Gastroesophageal sphincter (tissue), 3 donors: ENCODE data around the gene IZUMO1R.
"Not testable (repeated sequence)": the region's sequence is repeated elsewhere in the genome, so short reads cannot be mapped to it uniquely, and the experiment has no call there.

ENCODE experiments used
- CTCF ChIP-seq, 4 experiments: fragments of 200-600 bp in 2 of 4; fragments of 450-650 bp in 2 of 4; sonication (generic) in 1 of 4; IDR thresholded peaks; one replicate each; pipeline ENCODE4 v1.5.1; 2017 to 2019; ENCODE audit warnings: antibody characterized with exemption in 4 of 4, mild to moderate bottlenecking in 2 of 4, moderate library complexity in 2 of 4
- EP300 ChIP-seq: sonication (generic); formaldehyde crosslinking; IDR thresholded peaks from one replicate; pipeline ENCODE4 v1.6.1; 2017; ENCODE audit warnings: antibody characterized with exemption, mild to moderate bottlenecking
- POLR2A ChIP-seq, 2 donors: fragments of 450-650 bp; IDR thresholded peaks; one replicate each; pipeline ENCODE4 v1.6.1; 2017; ENCODE audit warnings: antibody characterized with exemption in 2 of 2, mild to moderate bottlenecking in 2 of 2, moderate library complexity in 1 of 2
- POLR2AphosphoS5 ChIP-seq: sonication (generic); formaldehyde crosslinking; IDR thresholded peaks from one replicate; pipeline ENCODE4 v1.6.1; 2017; ENCODE audit warnings: antibody characterized with exemption

- TF ChIP-seq CTCF (IDR thresholded peaks at IDR 0.05); POLR2AphosphoS5; POLR2A (IDR thresholded peaks at IDR 0.05); EP300: not testable (repeated sequence)
Observed at GRCh38 chr11:94350850-94351563, 46.6 kb downstream of the IZUMO1R start.
